COR-L47 (cell line): ENCODE results near the gene ADAMTS3.
"Not testable (repeated sequence)": the region's sequence is repeated elsewhere in the genome, so short reads cannot be mapped to it uniquely, and the experiment has no call there.

Source experiments
- DNase-seq: peaks from one replicate; lab custom pipeline; 2025; lab: John Stamatoyannopoulos, UW

ADAMTS3 gene

DNA sequence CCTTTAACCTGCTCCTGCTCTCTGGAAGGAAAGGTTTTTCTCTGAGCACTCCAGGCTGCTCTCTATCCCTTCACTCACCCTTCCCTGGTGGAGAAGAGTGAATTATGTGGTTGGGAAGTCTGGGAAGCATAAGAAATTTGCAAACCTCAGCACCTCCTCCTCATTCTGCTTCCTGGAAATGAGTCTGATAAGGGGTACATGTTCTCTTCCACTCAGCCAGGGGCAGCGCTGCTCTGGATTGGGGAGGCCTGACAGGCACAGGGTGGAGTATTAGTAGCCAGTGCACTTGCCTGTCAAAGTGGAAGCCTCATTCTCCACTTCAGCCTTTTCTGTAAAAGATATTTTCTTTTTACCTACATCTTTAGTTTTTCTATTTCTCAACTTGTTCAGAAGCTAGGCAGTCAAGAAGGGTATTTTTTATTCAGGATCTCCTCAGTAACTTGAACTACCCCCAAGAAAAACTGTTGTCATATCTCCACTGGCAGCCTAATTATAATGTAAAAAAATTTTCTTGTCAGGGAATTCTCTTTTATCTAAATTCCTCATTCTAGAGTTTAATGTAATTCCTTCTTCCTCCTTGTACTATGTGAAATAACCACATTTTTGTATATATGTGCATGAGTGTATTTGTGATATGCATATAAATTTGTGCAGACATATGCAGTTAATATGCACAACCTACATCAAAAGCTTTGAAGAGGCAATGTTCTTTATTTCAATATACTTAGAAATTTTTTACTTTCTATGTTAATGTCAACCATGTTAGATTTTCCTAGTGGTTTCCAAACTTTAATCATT is 15.3 kb downstream of the ADAMTS3 start:
- DNase-seq: no peak

DNA sequence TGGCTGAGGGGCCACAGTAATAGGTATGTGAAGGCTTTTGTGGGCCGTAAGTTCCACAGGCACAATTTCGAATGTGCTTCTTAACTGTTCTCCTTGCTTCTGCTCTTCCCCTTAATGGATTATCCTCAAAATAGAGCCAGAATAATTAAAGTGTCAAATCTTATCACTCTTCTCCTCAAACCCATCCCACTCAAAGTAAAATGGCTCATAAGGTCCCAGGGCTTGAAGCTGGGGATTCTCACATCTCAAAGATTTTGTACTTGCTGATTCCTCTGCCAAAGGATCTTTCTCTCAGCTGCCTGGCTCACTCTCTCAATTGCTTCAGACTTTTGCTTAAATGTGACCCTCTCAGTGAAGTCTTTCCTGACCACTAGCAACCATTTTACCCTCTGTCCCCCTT is 16.6 kb downstream of the ADAMTS3 start:
- no peak for DNase-seq

DNA sequence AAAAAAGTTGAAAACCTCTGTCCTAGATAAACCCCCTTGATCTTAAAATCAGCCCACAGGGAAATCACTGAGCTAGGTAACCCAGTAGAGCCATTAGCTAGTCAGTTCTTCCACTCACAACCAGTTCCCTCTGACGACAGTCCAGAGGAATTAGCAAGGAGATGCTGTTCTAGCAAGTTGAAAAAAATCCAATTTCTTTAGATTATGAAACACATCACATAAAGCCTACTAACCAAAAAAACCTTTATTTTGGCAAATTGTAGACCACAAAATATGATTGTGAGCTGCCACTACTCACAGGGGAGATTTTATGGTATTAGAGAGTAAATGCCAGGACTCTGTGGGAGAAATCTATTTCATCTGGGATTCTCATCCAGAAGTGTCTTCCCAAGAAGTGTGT is 22.6 kb downstream of the ADAMTS3 start:
- DNase-seq: no peak

DNA sequence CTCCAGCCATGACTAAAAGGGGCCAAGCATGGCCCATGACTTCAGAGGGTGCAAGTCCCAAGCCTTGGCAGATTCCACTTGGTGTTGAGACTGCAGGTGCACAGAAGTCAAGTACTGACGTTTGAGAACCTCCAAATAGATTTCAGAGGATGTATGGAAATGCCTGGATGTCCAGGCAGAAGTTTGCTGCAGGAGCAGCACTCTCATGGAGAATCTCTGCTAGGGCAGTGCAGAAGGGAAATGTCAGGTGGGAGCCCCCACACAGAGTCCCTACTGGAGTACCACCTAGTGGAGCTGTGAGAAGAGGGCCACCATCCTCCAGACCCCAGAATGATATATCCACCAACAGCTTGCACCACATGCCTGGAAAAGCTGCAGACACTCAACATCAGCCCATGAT is 28.3 kb downstream of the ADAMTS3 start:
- DNase-seq: not testable (repeated sequence)

DNA sequence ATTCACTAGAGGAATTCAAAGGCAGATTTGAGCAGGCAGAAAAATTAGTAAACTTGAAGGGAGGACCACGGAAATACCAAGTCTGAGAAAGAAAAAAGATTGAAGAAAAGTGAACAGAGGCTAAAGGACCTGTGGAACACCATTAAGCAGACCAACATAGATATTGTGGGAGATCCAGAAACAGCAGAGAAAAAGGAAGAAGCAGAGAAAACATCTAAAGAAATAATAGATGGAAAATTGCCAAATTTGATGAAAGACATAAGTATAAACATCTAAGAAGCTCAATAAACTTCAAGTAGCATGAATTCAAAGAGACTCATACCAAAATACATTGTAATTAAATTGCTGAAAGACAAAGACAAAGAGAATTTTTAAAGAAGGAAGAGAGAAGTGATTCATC is 31.0 kb downstream of the ADAMTS3 start:
- no peak for DNase-seq

DNA sequence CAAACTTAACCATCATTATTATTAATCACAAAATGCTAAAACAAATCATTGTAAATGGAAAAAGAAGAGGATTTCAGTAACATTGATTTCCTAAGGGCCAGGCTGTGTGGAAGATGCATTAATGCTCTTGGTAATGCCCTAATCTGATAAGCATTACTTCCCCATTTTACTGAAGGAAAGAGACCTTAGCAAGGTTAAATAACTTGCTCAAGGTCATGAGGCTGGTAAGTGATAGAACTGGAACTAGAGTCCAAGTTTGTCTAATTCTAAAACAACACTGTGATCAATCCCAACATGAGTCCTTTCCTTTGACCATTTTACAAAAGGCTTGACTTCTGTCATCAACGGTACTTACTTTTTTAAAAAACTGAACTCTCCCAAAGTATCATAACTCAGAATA is 32.6 kb downstream of the ADAMTS3 start:
- no peak for DNase-seq

DNA sequence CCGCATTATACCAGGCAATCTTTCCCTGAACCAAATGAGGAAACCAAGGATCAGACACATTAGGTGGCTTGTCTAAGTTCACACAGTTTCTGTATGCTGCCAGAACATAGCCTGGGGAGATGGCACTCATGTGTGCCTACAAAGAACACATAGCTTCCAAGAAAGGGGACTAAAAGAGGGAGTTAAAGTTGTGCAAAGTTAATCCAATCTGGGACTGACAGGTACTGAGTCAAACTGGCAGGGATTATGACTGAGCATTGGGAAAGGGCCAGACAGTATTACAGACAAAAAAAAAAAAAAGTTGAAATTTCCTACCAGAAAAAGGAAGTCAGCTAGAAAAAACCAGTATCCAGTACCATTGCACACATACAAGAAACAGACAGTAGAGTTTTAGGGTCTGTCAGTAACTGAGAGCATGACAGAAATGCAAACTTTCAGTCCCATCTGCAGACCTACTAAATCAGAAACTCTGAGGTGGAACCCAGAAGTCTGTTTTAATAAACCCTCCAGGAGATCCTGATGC is 37.2 kb downstream of the ADAMTS3 start:
- no peak for DNase-seq

DNA sequence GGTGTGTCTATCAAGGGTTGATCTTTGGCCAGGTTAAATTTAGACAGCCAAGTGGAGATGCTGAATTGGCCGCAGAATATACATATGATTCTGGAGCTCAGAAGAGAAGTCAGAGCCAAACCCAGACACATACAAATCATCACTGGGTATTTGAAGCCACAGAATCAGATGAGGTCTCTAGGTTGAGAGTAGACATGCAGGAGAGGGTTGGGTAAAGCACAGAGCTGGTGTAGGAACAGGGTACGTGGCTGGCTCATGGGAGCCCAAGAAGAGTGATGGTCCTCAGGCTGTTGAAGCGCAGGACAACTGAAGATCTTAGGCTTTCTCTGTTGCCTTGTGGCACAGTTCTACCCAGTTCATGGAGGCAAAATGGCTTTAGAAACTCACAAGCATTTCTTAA is 37.7 kb downstream of the ADAMTS3 start:
- no peak for DNase-seq

DNA sequence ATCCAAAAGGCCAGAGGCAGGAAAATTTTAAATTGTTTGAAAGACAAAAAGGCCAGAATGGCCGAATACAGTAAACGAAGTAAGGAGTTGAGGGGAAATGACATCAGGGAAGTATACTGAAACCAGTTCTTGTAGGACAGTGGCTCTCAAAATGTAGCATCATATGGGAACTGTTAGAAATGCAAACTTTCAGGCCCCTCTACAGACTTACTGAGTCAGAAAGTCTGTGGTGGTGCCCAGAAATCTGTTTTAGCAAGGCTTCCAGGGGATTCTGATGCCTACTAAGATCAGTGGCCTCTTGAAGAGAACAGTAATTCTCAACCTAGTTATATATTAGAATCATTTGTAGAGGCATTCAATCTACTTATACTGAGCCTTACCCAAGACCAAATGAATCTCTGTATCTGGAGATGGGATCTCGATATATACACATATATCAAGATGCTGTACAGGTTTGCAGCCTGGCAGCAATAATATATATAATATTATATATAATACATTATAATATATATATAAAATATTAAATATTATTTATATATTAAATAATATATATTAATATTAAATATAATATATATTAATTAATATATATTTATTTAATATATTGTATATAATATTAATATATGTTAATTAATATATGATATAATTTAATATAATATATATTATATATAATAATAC is 39.7 kb downstream of the ADAMTS3 start:
- DNase-seq: no peak

DNA sequence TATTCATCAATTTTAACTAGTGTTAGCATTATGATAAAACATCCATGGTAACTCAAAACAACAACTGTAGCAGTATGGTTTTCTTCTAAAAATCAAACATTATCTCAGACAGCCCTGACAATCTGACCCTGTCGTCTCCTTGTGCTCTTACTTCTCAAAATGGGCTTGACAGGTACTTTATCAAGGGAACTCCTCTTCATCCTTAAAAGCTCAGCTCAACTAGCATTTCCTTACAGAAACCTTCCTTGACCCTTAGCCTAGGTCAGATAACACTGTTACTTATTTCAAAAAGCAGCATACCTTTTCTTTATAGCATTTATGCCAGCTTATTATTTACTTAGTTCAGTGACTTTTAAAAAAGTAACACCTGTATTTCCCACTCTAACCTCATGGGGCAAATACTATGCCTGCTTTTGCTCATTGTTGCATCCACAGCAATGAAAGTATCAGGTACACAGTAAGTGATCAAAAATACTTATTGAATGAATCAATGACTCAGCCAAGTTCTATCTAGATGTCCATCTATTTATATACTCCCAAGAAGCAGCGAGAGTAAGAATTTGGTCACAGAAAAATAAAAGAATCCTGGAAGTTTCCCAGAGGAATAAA is 41.9 kb downstream of the ADAMTS3 start:
- no peak for DNase-seq

DNA sequence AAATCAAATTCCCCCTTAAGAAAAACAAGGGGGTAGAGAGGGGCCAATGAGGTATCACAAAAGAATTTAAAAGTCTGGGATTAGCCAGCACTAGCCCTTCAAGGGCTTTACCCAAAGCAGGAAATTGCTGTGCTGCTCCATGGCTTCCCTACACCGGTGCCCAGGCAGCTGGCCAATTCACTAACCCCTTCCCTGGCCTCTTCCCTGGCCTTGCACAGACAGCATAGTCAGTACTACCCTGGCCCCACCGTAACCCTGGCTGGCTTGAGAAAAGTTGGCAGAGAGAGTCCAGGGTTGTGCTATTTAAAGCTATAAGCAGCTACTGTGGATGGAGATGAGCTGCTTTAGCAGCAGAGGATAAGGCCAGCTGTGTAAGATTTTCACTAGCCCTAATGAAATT is 43.1 kb downstream of the ADAMTS3 start:
- DNase-seq: no peak

DNA sequence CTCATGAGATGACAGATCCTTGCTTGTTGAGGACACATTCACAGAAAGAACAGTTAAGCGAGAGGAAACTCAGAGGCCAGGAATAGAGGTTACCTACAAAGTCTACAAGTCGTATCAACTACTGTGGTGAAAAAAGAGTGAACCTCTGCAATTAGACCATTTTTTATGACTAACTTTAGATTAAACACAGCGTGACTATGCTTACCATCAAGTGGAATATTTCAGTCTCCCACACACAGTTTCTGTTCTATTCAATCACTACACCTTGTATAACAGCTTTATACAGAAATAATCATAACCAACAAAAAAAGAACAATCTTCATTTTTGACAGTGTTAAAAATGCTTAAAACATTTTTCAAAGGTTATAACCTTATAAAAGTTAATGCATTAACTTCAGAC is 46.6 kb downstream of the ADAMTS3 start:
- DNase-seq: no peak

DNA sequence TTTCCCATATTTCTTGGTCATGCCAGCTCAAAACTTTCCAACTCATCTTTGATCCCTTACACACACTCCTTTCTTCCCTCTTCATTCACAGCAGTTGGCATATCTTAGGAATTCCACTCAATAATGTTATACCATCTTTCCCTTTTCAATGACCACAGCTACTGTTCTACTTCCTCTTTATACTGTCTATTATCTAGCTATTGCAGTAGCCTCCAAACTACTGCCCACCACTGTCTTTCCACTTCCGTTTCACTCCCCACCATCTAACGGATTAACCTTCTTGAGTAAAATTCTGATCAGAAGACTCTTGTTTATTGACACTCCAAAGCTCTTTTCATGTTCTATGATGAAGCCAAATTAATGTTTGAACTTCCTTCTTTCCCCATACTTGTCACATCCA is 55.8 kb downstream of the ADAMTS3 start:
- DNase-seq: no peak

DNA sequence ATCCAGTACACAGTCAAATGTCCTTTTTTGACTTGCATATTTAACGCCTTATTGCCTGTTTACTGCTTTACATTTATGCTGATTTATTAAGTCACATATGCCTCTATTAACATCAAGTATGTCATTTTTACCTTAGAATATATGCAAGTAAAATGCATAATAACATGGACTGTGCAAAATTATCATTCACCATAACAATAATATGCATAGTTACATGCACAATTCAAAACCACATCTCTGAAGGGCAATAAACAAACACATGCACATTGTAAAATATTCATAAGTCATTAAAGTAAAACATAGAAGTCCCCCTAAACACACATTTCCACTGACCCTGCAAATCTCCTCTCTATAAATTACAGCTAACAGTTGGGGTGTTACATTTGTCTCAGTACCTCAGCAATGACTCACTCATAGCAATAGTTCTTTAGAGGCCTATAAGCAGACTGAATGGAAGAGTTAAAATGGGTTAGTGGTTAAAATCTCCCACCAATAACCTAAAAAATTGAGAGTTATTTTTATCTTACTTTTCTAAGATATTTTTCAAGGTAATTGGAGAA is 61.1 kb downstream of the ADAMTS3 start:
- no peak for DNase-seq

DNA sequence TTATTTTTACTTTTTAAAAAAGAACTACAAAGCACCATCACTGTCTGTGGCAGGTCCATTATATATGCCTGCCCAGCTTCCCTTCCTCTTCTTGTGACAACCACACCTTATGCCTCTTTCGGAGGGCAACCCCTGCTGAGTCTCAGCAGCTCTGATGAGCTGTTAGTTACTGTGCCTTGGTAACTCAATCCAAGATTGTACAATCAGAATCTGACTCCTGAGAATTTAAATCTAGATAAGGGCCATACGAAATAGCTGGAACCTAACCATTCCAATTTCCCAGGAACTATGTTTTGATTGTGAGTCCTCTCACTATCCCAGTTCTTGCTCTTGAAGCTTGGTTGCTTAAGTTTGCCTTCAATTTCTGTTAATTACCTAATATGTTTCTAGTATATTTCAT is 61.9 kb downstream of the ADAMTS3 start:
- DNase-seq: no peak

DNA sequence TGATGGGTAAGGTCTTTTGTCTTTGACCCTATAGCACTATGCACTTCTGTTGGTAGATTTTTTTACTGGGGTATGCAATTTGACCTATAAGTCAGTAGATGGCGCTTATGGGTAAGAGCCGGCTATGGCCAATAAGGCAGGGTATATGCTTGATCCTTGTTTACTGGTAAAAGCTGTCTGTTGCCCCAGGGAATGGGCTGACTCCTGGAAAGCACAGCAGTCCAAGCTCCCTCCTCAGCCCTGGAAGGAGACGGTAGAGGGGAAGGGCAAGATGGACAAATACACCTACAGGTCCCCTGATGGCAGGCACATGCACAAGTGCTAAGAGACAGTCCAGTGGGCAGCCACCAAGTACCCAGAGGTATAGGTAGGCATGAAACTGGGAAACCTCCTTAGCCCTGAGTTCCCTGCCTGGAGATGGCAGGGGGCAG is 63.7 kb downstream of the ADAMTS3 start:
- DNase-seq: peak; percentile 43

DNA sequence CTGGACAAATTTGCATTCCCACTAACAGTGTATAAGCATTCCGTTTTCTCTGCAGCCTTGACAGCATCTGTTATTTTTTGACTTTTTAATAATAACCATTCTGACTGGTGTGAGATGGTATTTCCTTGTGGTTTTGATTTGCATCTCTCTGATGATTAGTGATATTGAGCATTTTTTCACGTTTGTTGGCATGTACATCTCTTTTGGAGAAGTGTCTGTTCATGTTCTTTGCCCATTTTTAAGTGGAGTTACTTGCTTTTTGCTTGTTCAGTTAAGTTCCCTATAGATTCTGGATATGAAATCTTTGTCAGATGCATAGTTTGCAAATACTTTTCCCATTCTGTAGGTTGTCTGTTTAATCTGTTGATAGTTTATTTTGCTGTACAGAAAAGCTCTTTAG is 68.8 kb downstream of the ADAMTS3 start:
- no peak for DNase-seq

DNA sequence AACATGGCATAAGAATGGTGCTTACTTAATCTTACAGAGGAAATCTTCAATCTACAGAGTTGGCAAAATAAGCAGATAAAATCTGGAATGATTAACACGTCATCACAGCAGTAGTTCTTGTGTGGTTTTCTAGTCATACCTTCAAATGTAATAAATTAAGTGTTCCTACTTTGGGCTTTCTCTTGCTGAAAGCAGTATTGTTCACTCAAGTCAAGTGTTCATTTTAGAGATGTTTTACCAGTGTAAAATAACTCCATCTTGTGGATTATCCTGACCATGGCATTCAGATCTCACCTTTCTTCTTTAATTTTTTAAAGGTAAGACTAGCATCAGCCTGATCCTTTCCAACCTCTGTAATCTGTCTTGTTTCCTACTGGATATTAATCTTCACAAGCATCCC is 72.9 kb downstream of the ADAMTS3 start:
- DNase-seq: peak; percentile 1

DNA sequence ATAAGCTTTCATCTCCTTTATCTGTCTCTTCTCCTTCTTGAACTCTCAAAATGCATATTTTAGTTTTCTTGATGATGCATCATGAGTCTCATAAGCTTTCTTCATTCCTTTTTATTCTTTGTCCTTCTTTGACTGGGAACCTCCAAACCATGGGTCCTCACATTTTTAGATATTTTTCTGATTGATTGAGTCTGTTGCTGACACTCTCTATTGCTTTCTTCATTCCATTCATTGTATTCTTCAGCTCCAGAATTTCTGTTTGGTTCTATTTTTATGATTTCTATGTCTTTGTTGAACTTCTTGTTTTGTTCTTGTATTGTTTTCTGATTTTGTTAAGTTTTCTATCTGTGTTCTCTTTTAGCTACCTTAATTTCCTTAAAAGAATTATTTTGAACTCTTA is 74.9 kb downstream of the ADAMTS3 start:
- DNase-seq: no peak

DNA sequence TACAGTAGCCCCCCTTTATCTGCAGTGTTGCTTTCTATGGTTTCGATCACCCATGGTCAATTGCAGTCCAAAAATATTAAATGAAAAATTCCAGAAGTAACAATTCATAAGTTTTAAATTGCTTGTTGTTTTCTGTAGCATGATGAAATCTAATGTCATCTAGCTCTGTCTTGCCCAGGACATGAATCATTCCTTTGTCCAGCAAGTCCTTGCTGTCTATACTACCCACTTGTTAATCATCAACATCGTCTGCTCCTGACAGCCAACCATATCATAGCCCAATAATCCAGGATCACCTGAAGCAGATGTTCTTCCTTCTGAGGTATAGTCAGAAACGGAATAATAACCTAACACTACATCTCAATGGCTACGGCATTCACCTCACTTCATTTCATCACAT is 79.8 kb downstream of the ADAMTS3 start:
- DNase-seq: no peak

DNA sequence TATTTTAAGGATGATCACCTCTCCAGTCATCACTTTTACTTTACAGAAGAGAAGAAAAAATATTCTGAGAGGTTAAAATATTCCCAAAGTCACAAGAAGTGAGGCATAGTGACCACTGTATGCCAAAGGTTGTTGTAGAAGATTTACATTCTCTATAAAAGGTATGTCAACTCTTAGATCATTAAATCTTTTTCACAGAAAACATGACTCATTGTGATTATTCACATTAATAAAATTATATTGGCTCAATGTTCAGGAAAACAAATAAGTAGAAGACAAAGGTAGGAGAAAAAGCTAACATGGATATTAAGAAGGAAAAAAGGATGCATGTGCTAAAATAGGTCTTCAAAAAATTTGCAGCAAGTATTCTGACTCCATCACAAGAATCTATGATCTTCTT is 82.0 kb downstream of the ADAMTS3 start:
- DNase-seq: no peak

DNA sequence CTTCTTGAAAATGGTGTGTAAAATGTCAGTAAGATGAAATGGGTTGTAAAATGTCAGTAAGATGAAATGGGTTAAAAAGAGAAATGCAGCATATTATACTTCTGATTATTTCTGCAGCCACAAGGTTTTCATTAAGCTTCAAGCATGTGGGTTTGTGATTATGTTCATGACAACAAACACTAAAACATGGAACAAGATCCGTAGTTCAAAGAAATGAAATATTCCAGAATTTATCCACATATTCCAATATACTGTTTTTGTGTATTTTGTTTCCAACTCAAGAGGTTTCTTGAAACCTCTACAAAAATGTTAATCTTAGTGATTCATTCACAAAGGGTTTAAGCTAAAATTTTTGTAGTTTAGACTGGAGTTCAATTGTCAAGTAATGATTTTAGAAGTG is 84.0 kb downstream of the ADAMTS3 start:
- DNase-seq: no peak

DNA sequence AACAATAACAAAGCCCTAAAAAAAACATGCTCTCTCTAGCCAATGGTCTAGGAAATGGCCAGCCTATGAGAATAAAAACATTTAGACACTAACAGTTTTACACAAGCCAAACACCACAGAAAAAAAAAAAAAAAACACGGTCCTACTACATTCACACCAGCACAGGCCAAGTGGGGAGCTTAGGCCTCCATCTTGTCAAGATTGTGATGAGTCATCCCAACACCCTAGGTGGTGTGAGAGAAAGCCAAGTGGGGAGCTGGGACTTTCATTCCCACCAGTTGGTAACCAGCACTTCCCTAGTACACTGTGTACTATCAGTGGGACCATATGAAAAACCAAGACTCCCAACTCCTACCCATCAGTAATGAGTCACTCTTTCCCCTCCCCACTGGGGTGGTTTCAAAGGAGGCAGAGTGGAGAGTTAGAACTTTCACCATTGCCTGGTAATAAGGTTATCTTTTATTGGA is 95.6 kb downstream of the ADAMTS3 start:
- no peak for DNase-seq
